GM13977 (cell line): ENCODE measurements around the gene GAMT.

ENCODE experiments used
- DNase-seq: peaks from one replicate; pipeline ENCODE4 v3.0.0; 2012; ENCODE audit warnings: low spot score
- CTCF ChIP-seq: IDR thresholded peaks from 2 replicates; pipeline ENCODE4 v1.5.1; 2012; ENCODE audit warnings: mild to moderate bottlenecking, control low read depth; ENCODE audit not compliant: insufficient read depth; ENCODE audit errors: extremely low read depth, missing control alignments
- in situ Hi-C: fragments of 300-500 bp; cut with MboI; formaldehyde crosslinking; loops from one replicate; pipeline ENCODE4 v1.12.0; 2022; ENCODE audit warnings: low sequenced_read_pairs, low pct_unique_long_range_greater_than_20kb, mixed read lengths, inconsistent platforms; ENCODE audit not compliant: unreplicated experiment

The GAMT gene

GRCh38 chr19:1433119-1434039, 32.0 kb upstream of the GAMT start:
- no peak for TF ChIP-seq CTCF
- in situ Hi-C loops: no loop called here
- no peak for DNase-seq

- in situ Hi-C loops: no loop called here
- no peak for TF ChIP-seq CTCF
These were observed 31.2 kb upstream of the GAMT start for GRCh38 chr19:1432507-1432887.

GRCh38 chr19:1431759-1432506, 30.6 kb upstream of the GAMT start:
- no peak for TF ChIP-seq CTCF
- in situ Hi-C loops: no loop called here
- DNase-seq: no peak

More at GRCh38 chr19:1432507-1432887, 31.2 kb upstream of the GAMT start:
- no peak for DNase-seq

GRCh38 chr19:1430246-1430645, 28.9 kb upstream of the GAMT start:
- no peak for TF ChIP-seq CTCF
- no peak for DNase-seq
- in situ Hi-C loops: no loop called here

GRCh38 chr19:1429750-1430149, 28.4 kb upstream of the GAMT start:
- no peak for DNase-seq
- in situ Hi-C loops: no loop called here

More at GRCh38 chr19:1429750-1430149, 28.4 kb upstream of the GAMT start:
- TF ChIP-seq CTCF: no peak
